Psoas muscle (tissue), 8 donors: ENCODE results near the gene RTN4R. TPM values are rescaled to one million over a fixed set of nuclear protein-coding genes. Genes with fewer than 3 reads are reported as not detected.

Source experiments
- ATAC-seq, 4 donors: fragments of 200-7000 bp; cut with Tn5 transposase; one replicate each; pipeline ENCODE4 v1.9.1; 2020; ENCODE audit warnings: moderate library complexity in 3 of 4, mild to moderate bottlenecking in 2 of 4
- DNase-seq, 2 donors: peaks; one replicate each; pipeline ENCODE4 v3.0.0-alpha.2; 2020
- H3K27ac ChIP-seq: fragments of 200-600 bp; one replicate; pipeline ENCODE4 v1.8.0; 2022
- H3K27me3 ChIP-seq, 3 donors: fragments of 200-600 bp in 1 of 3; one replicate each; pipeline versions ENCODE4 v1.6.1 to v1.8.0; 2013 to 2022; ENCODE audit warnings: low read length in 2 of 3, mild to moderate bottlenecking in 2 of 3, moderate library complexity in 1 of 3; ENCODE audit not compliant: insufficient read depth in 3 of 3
- H3K36me3 ChIP-seq, 2 donors: fragments of 200-600 bp in 1 of 2; one replicate each; pipeline versions ENCODE4 v1.6.1 to v1.8.0; 2013 to 2022; ENCODE audit warnings: low read depth in 1 of 2, mild to moderate bottlenecking in 1 of 2, moderate library complexity in 1 of 2; ENCODE audit not compliant: insufficient read depth in 1 of 2
- H3K4me1 ChIP-seq: fragments of 200-600 bp; one replicate; pipeline ENCODE4 v1.8.0; 2022
- H3K4me3 ChIP-seq: fragments of 200-600 bp; one replicate; pipeline ENCODE4 v1.8.0; 2022; ENCODE audit warnings: mild to moderate bottlenecking
- H3K9me3 ChIP-seq: fragments of 200-600 bp; one replicate; pipeline ENCODE4 v1.8.0; 2022
- CTCF ChIP-seq: fragments of 200-600 bp; IDR thresholded peaks from one replicate; pipeline ENCODE4 v1.8.0; 2022; ENCODE audit warnings: antibody characterized with exemption
- WGBS, 3 donors: extraction: QIAGEN DNeasy Blood & Tissue Kit; methylation state at CpG; one replicate each; pipeline versions ENCODE4 v1.1.6 to v1.1.7; 2013; 5-methylcytosine and 5-hydroxymethylcytosine counted together
- intact Hi-C, 2 donors: fragments of 100-400 bp; cut with DNase I; formaldehyde crosslinking; loops; one replicate each; pipeline versions ENCODE4 v1.11.0 to v1.14.2; 2022
- polyA plus RNA-seq, 3 donors: library from polyadenylated mRNA; stranded (reverse); fragments of 200-250 nt; gene quantifications; one replicate each; pipeline ENCODE4 v1.2.3, GENCODE V29; 2013
- total RNA-seq, 4 donors: library from RNA; stranded (reverse); fragmentation: NEBNext Ultra II Directional in 2 of 4; extraction: Animal tissue kit (Norgen Biotek cat#: 25700) in 2 of 4; gene quantifications; one replicate each; pipeline versions ENCODE4 v1.2.1 to v1.2.4, GENCODE V29; 2021 to 2023
- donor health status: healthy with polysubstance abuse.
- donor health status: DM: no; HTN: no; CAD: no; lungs with moderate emphysema.
- donor health status: Bipolar disorder and iron deficiency.
- donor health status: healthy.
- donor health status: DM: yes; HTN: yes; CAD: no.
- donor health status: DM: no; HTN: no; CAD: no.
- donor health status: DM: no; HTN: no; CAD: no.
- donor health status: DM: yes; HTN: yes; CAD: no.

Gene RTN4R
- total and polyA plus RNA-seq, 7 donors: 0.12 to 2.4 (median 0.36) TPM

DNA sequence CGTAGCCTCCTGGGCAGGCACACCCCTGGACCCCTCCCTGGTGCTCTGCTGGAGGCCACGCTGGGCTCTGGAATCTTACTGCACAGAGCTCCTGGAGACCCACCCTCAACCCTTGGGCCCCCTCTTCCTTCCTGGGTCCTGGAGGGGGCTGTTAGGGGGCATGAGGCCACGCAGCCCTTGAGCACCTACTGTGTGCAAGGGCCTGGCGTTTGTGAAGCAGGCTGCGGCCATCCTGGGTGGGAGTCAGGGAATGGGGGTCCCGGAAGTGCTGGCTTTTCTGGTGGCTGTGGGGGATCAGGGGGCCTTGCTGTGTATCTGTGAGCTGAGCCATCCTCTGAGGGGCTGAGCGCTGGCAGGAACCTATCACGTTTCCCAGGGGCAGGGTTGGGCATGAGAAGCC, 76.3 kb downstream of the RTN4R start:
- intact Hi-C loops: no loop called here

More for the DNA sequence above, 76.3 kb downstream of the RTN4R start:
- Histone ChIP-seq H3K27ac (no peak overlapping the region), H3K4me3 (no peak overlapping the region), H3K36me3 (no peaks in the 10 kb centered on the region), H3K4me1 (no peaks in the 10 kb centered on the region), H3K27me3 (no peaks in the 10 kb centered on the region), H3K9me3 (no peaks in the 10 kb centered on the region)
- ATAC-seq (no peak), DNase-seq (no peak)
- 86 to 92% (median 89%) methylated on average over 8 of the region's 8 CpGs for WGBS, 3 donors
- TF ChIP-seq CTCF: no peak

Other genes starting within 250 kb of the RTN4R start
- gene TANGO2, start 247.2 kb downstream of the RTN4R start, total RNA-seq: 10 to 100 TPM; 20.6 to 41.0 (median 36.4) TPM
- 10 to 100 TPM; 28.2 to 73.3 (median 28.5) TPM for gene TANGO2, start 247.2 kb downstream of the RTN4R start, polyA plus RNA-seq
- 10 to 100 TPM; 12.2 to 19.5 (median 15.0) TPM for gene DGCR8, start 188.1 kb downstream of the RTN4R start, total RNA-seq
- gene DGCR8, start 188.1 kb downstream of the RTN4R start, polyA plus RNA-seq: 10 to 100 TPM; 10.5 to 21.5 (median 15.3) TPM
- gene RANBP1, start 152.2 kb downstream of the RTN4R start, total RNA-seq: 10 to 100 TPM; 32.2 to 55.7 (median 49.0) TPM
- gene RANBP1, start 152.2 kb downstream of the RTN4R start, polyA plus RNA-seq: 100 to 1,000 TPM in 1 of 3 donors, 10 to 100 TPM in 2; 44.1 to 161 (median 57.8) TPM
- gene TRMT2A, start 151.1 kb downstream of the RTN4R start, total RNA-seq: 10 to 100 TPM; 20.5 to 34.1 (median 24.9) TPM
- gene TRMT2A, start 151.1 kb downstream of the RTN4R start, polyA plus RNA-seq: 10 to 100 TPM; 20.8 to 32.4 (median 31.6) TPM
- gene ZDHHC8, start 136.5 kb downstream of the RTN4R start, total RNA-seq: 10 to 100 TPM; 15.8 to 23.7 (median 22.2) TPM
- 10 to 100 TPM in 2 of 3 donors, 1 to 10 TPM in 1; 9.7 to 11.8 (median 10.8) TPM for gene ZDHHC8, start 136.5 kb downstream of the RTN4R start, polyA plus RNA-seq
- gene CCDC188, start 117.3 kb downstream of the RTN4R start, total RNA-seq: under 1 TPM in 2 of 4 donors, not detected in 2; 0.17 to 0.38 TPM
- under 1 TPM; 0.09 to 0.32 (median 0.12) TPM for gene CCDC188, start 117.3 kb downstream of the RTN4R start, polyA plus RNA-seq
- gene DGCR6L, start 51.7 kb upstream of the RTN4R start, total RNA-seq: 10 to 100 TPM; 33.2 to 44.9 (median 37.8) TPM
- gene DGCR6L, start 51.7 kb upstream of the RTN4R start, polyA plus RNA-seq: 10 to 100 TPM; 55.2 to 87.2 (median 70.2) TPM
- gene ZNF74, start 125.8 kb upstream of the RTN4R start, total RNA-seq: 1 to 10 TPM; 2.4 to 4.8 (median 4.3) TPM
- gene ZNF74, start 125.8 kb upstream of the RTN4R start, polyA plus RNA-seq: 1 to 10 TPM; 2.1 to 4.6 (median 2.2) TPM
- 1 to 10 TPM; 1.3 to 2.0 (median 1.8) TPM for gene SCARF2, start 169.5 kb upstream of the RTN4R start, total RNA-seq
- gene SCARF2, start 169.5 kb upstream of the RTN4R start, polyA plus RNA-seq: 1 to 10 TPM in 1 of 3 donors, under 1 TPM in 2; 0.44 to 1.0 (median 0.86) TPM
- 10 to 100 TPM; 14.6 to 24.3 (median 16.8) TPM for gene KLHL22, start 227.5 kb upstream of the RTN4R start, total RNA-seq
- gene KLHL22, start 227.5 kb upstream of the RTN4R start, polyA plus RNA-seq: 10 to 100 TPM in 1 of 3 donors, 1 to 10 TPM in 2; 8.4 to 13.9 (median 9.2) TPM
- 10 to 100 TPM; 46.4 to 94.8 (median 73.6) TPM for gene MED15, start 239.3 kb upstream of the RTN4R start, total RNA-seq
- 10 to 100 TPM; 33.8 to 61.5 (median 41.5) TPM for gene MED15, start 239.3 kb upstream of the RTN4R start, polyA plus RNA-seq